Muscle of back (tissue), 11 donors: Measurements from ENCODE around the gene CCDC110. TPM values are rescaled to one million over a fixed set of nuclear protein-coding genes. Genes with fewer than 3 reads are reported as not detected.

Source experiments
- DNase-seq, 3 donors: peaks; one replicate each; pipeline versions ENCODE4 v3.0.0 to v3.0.0-alpha.2; 2013
- polyA plus RNA-seq, 10 donors: library from polyadenylated mRNA; unstranded; fragments of 120-200 nt; gene quantifications; one replicate each; pipeline ENCODE4 v1.2.1, GENCODE V29; 2013; ENCODE audit not compliant: insufficient read length in 10 of 10

The CCDC110 gene
- polyA plus RNA-seq, 10 donors: 1.0 to 2.1 (median 1.5) TPM

DNA sequence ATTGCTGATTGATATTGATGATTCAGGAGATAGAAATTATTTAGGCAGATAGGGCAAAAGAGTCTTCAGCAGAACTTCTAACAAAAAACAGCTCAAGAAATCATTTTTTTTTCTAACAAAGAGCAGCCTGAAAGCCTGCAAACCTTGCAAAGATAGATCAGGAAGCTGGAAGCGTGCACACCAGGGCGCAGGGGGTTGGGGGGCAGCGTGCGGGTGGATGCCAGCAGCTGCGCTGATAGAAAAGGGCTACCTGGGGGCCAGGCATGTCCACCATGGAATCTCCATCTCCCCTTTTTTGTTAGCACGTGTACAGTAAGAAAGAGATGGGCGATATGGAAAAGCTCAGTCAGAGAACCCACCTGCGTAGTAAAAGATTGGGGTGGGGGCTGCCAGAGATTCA, 1.7 kb upstream of the CCDC110 start:
- no peak for DNase-seq

DNA sequence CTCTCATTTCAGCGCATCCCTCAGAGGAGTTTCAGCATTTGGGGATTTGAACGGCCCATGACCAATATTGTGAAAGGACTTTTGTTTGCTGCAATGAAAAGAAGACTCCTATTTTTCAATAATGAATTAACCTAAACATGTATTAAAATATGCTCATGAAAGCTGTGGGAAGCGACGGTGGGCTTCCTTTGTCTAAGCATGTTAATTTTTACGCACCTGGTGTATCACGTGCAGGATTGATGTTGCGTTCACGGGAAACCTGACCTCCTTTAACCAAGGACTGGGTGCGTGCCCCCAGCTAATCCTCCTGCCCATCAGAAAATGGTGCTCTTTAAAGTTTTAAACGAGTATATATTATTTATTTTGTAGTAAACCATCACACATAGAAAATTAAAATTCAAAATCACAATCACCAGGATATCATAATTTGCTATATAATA, 590 bp upstream of the CCDC110 start:
- DNase-seq: no peak

DNA sequence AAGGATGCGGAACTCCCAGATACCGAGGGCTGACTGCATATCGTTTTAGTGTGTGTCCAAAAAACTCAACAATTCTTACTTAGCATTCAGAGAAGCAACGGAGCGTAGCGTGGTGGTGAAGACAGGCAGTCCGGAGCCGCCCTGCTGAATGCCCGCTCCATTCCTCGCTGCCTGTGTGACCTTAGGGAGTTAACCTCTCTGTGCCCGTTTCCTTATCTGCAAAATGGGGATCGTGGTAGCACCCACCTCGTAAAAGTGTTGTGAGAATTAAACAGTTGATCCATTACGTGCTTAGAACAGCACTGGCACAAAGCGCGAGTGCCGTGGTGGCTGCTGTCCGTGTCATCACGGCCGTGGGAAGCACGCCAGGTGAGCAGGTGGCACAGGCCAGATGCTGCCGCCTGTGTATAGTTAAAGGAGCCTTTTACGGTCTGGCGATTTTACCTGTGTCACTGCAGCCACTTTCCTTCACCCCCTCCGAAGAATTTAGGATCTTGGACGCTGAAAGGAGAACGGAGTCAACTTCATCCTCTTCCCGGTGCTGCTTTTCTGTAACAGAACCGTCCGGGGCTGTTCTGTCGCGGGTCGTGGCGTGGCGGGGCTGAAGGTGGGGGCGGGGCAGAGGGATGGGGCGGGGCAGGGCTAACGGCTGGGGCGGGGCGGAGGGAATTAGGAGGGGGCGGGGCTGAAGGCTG, 885 bp downstream of the CCDC110 start:
- peak in 2 of 3 donors; percentile 54 to 80 for DNase-seq

DNA sequence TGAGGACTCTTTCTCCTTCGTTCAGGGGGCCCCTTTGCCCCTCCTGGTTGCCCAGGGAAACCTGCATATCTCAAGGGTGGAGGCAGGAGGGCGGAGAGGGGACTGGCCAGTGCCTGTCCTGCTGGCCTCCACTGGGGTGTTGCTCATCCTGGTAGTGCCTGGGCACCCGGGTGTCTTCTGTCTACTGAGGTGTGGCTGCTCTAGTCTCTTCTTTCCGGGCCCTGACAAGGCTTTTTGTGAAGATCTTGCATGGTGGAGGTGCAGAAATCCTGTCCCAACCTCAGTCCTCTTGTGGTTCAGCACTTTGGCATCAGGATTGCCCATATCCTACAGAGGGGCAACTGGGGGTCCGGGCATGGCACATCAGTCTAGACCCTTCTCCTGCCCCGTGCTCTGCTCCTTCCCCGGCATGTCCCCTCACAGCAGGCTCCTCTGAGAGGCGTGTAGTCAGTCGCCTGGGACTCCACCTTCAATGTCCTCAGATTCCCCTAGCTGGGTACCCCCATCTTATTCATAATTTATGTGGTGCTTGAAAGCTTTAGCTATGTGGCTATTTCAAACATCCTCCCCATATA, 1.9 kb downstream of the CCDC110 start:
- no peak for DNase-seq

DNA sequence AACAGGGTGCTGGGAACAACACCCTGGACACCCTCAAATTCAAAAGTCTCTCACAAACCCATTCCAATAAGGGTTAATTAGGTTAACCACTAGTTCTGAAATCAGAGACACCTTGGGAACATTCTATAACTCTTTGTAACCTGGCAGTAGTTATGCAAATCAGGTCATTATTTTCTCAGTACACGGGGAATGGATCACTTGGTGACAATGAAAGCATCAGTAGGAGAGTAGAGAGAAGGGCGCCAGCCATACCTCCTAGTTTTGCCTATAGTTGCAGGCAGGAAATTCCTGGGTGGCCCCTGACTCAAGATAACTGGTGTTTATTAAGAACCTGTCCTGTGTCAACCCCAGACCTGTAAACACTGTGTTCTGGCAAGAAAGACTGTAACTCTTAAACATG, 2.5 kb downstream of the CCDC110 start:
- no peak for DNase-seq

DNA sequence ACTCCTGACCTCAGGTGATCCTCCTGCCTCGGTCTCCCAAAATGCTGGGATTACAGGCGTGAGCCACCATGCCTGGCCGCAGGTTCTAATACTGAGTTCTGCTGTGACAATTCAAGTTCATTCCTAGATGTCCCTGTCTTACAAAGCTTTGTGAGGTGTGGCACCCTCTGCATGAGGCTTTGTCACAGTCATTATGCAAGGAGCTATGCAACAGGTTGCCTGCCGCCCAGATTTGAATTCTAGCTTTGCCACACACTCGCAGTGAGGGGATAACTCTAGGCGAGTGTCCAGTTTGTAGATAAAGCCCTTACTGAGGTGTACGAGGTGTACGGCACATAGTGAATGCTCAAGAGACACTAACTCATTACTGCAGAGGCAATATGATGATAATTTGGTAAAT, 3.5 kb downstream of the CCDC110 start:
- DNase-seq: no peak

DNA sequence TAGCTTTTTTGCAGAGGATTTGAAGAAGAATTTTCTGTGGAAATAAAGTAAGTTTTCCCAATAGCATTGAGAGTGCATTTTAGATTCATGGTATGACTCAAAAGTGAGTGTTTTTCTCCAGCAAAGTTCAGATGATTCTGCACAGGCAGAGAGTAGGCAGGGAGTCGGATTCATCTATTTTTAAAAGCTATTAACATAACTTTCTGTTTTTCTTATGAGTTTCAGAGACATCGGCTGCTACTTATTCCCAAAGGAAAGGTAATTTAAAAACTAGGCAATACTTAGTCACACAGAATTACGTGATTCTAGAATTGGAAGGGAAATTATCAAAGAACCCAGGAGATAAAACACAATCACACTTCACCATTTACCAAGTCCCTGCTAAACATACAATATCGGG, 4.4 kb downstream of the CCDC110 start:
- no peak for DNase-seq

DNA sequence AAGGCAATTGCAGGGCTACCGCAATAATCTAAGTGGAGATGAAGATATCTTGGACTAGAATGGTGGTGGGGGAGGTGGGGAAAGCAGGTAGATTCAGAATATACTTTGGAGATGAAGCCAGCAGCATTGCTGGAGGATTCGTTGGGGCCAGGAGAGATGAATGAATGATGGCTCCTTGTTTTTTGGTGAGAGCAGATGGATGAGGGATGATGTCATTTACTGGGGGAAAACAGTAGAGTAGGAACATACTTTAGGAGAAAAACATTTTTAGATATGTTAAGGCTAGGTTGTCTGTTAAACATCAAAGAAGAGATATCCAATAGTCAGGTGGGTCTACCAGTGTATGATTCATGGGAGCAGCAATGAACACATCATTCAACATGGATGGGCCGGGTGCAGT, 5.8 kb downstream of the CCDC110 start:
- DNase-seq: no peak

DNA sequence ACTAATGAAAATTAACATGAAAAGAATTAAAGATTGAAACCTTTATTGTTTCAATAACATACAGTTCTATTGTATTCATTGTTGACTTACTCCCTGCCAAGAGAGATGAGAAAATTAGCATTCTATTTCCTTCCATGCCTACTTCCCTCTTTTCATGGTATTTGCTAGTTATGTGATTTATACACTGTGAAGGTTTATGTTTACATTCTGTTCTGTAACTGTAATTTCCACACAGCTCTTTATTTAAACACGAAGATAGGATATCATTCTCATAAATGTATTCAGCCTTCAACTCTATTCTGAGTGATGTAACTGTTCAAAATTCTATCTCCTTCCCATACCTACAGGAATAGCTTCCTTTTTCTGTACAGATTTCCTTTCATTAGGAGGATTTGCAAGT, 6.6 kb downstream of the CCDC110 start:
- no peak for DNase-seq

DNA sequence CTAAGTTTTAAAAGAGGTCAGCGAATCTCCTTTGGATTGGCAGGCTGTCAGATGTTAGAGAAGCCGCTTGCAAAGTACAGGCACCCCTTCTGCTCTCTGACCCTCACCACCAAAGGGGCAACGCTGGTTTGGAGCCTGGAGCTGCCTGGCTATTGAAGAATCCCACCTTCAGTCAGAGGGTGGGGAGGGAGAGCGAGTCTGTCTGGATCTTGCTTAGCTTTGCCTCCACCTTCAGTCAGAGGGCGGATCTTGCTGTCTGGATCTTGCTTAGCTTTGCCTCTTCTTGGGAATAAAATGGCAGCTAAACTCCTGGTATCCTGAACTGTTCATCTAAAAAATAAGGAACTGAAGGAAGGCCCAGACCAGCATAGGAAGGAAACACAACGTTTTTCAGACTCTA, 7.3 kb downstream of the CCDC110 start:
- no peak for DNase-seq

DNA sequence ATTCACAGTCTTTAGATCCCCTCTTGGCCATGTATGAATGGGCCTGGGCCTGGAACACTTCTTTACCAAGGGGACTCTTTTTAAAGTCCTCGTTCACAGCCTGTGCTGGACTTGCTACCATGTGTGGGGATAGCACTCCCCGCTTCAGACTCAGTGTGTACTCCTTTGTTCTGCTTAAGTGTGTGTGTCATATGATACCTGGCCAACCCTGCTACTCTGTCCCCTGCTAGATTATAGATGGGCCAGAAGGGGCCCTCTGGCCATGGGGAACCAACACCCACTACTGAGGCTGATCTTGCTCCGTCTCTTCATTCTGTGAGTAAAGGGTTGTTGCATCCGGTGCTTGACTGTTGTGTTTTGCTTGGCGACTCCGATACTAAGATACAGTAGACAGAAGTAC, 8.0 kb downstream of the CCDC110 start:
- DNase-seq: no peak

DNA sequence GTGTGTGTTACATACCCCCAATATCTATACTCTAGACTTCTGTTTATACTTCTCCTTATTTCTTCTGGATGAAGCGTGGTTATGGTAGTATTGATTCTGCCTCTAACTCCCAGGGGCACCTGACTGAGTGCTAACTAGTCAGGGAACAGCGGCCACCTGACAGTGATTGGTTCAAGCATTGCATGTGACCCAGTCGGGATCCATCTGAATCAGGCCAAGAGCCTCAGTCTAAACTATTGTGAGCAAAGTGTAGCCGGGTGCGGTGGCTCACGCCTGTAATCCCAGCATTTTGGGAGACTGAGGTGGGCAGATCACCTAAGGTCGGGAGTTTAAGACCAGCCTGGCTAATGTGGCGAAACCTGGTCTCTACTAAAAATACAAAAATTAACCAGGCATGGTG, 10.0 kb downstream of the CCDC110 start:
- DNase-seq: no peak

DNA sequence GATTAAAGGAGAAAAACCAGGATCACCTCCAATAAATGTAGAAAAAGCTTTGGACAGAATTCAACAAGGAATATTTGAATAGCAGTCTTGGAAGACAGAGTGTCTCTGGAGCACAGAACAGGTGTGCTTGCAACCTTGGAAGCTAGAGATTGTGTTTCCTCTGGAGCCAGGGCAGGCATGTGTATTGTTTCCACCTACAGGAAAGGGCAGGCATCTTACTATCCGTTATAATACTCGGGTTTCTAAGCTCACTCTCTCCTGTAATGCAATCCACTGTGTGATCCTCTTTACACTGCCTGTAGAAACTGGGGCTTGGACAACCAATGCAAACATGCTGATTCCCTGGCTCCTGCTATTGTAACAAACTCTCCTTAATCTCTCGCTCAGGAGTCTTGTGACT, 14.4 kb downstream of the CCDC110 start:
- DNase-seq: no peak

DNA sequence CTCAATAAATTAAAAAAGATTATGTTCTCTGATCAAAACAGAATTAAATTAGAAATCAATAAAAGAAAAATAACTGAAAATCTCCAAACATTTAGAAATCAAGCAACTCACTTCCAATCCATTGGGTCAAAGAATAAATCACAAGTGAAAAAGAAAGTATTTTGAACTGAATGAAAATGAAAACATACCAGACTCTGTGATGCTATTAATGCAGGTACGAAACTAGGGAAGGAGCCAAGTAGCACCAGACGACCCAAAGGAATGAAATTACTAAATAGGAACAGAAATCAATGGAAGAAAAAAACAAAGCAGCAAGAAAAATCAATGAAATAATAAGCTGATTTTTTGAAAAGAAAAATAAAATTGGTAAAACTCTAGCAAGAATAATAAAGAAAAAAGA, 15.4 kb downstream of the CCDC110 start:
- DNase-seq: no peak

DNA sequence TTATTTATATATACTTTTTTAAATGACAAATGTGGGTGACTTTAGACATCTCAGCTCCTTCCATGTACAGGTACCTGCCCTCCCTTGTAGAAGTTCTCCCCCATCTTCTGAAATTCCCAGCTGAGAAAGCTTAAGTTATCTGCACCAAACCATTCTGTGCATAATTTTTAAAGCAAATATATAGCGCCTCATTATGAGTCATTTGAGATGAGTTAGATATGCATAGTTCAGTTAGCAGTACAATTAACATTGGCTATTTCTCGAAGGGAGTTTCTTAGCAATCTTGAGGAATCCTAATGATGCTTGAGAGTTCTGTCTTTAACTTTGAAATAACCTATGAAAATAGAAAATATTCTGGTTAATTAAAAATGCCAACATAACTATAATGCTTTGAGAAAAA, 26.3 kb downstream of the CCDC110 start:
- DNase-seq: no peak

DNA sequence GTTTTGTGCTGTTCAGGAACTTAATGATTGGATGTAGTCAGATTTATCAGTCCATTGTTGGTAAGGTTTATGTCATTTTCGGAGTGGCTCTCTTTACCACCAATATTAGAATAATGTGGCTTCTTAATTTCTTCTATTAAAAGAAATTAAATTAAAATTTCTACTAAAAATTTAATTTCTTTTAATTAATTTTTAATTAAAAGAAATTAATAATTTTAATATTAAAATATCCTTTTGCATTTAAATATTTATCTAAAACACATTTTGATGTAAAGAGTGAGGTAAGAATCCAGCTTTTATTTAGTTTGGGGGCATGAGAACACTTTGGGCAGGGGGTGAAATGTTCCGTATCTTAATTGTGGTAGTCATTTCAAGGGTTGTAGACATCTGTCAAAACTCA, 30.1 kb downstream of the CCDC110 start:
- no peak for DNase-seq

DNA sequence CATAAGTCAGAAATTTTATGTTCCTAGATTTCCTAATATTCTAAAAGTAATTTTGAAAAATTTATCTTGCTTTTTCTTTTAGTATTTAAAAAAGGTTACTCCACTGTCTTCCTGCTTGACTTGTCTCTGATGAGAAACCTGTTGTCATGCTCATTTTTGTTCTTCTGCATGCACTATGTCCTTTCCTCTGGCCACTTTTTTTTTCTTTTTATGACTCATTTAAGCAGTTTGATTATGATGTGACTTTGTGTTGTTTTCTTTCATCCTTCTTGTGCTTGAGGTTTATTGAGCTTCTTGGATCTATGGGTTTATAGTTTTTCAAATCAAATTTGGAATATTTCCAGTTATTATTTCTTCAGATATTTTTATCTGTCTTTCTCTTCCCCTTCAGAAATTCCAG, 33.7 kb downstream of the CCDC110 start:
- DNase-seq: no peak

DNA sequence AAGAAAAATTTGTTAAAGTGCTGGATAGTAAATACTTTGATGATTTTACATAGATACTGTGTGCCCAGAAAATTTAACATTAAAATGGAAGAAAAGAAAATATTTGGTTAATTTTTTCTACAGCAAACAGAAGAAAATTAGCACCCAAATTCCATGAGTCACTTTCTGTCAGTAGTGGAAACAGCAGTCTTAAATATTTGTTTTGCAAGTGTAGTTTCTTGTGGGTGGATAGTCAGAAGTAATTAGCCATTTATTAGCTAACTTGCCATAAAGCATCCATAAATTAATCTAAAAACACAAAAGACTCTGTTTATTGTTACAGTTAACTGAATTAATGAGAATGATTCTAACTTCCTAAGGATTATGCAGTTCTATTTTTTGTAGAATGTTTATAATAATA, 36.1 kb downstream of the CCDC110 start:
- no peak for DNase-seq

DNA sequence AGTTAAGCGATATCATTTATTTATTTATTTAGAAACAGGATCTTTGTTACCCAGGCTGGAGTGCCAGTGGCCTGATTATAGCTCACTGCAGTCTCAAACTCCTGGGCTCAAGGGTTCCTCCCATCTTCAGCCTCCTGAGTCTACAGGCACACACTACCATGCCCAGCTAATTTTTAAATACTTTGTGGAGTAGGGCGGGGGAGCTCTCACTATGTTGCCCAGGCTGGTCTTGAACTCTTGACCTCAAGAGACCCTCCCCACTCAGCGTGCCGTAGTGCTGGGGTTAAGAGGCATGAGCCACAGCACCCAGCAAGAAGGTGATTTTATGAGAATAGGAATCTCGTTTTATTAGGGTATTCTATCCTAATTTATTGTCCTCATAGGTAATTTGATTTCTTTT, 41.9 kb downstream of the CCDC110 start:
- DNase-seq: no peak

DNA sequence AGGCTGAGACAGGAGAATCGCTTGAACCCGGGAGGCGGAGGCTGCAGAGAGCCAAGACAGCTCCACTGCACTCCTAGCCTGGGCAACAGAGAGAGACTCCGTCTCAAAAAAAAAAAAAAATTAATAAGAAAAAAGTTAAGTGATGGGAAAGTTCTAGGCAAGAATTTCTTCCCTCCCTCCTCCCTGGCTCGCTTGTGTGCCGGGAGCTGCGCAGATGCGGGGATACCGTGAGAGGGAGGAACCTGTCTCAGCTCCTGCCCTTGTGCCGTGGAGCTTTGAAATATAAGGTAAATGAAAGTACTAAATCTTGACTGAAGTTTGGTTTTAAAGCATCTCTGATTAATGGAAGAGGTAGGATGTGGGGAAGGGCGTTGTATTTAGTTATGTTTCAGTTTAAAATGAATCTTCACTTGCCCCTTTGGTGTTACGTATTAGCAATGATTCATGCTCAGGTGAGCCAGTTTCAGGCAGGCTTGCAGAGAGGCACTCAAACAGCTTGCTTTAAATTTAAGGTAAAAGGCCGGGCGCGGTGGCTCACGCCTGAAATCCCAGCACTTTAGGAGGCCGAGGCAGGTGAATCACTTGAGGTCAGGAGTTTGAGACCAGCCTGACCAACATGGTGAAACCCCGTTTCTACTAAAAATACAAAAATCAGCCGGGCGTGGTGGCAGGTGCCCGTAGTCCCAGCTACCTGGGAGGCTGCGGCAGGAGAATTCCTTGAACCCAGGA, 44.4 kb downstream of the CCDC110 start:
- peak in 1 of 3 donors; percentile 22 for DNase-seq

DNA sequence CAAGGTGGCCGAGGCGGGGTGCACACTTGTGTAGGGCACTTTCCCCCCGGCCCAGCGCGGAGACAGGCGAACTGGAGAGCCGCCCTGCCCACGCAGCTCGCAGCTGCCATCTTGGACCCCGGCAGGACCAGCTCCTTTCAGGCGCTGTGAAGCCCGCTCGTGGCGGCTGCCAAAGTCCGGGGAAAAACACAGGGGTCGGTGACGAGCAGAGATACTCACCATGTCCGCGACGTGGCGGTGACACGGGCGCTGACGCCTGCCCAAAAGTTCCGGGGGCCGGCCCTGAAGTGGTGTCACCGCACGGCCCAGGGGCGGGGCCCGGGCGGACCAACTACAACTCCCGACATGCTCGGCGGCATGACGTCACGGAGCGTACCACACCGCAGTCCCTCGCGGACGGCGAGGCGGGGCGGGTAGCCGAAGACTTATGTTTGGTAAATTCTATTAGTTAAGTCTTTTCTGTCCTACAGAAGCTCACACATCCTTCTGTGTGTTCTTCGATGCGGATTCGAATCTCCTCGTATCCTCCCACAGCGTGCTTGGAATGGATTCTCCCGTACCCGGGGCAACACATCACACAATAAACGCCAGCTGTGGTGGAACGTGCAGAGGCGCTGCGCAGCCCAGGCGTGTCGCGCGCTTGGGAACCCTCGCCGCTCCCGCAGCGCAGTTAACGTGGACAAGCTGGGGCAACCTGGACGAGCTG, 45.7 kb downstream of the CCDC110 start, which contains the start of gene UFSP2:
Gene UFSP2 (minus strand): TSS at position 318 of the 706 bp plus-strand sequence. CDS start 96 bp downstream, at position 222.
- DNase-seq: peak; percentile 92 to 97 (median 95)

DNA sequence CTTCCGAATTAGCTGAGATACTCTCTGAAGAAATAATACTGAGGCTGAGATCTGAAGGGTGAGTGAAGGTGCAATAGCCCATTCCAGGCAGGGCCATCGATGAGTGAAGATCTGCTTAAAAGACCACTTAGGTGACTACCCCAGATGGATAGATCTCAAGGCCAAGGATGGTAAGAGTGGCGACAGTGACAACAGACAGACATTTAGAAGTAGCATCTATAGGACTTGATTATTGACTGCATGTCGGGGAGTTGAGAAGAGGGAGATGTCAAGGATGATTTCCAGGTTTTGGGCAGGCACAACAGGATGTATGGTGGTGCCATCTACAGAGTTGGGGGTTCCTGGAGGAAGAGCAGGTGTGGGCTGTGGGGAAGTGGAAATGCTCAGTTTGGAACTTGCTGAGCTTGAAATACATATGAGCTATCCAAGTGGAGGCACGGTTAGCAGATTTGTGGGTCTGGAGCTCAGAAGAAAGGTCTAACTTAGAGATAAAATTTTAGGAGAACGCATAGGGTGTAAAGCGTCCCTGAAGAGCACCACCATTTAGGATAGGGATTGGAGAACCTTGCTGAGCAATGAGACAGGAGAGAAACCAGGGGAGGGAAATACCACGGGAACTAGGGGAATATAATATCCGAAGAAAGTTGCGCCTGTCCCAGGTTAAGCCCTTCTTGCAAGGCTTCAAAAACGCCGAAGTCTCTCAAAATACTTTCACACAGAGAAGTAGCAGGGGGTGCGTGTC, 46.5 kb downstream of the CCDC110 start:
- peak in 1 of 3 donors; percentile 12 for DNase-seq
